ENCODE measurements around the gene PSTPIP1. TPM values are rescaled to one million over a fixed set of nuclear protein-coding genes. Genes with fewer than 3 reads are reported as not detected.

PSTPIP1 gene
- total and polyA plus RNA-seq, 2 experiments from 2014 or later: 0.80 to 3.7 TPM

DNA sequence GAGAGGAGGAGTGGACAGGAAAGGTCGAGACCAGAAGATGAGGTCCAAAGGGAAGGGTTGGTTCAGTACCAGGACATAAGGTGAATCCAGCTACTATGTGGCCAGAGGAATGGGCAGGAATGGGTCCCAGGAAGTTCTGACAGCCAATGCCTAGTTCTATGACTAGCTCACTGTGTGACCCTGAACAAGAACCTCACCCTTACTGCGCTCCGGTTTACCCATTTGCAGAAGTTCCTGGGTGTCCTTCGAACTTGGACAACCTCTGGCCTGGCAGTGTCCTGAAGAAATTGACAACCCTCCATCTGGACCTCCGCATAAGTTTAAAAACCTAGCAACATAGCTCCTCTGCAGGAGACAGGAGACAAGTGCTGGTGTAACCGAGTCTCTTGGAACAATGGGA lies 12.2 kb upstream of the PSTPIP1 start (continued):
- TF ChIP-seq, protein P1, sequence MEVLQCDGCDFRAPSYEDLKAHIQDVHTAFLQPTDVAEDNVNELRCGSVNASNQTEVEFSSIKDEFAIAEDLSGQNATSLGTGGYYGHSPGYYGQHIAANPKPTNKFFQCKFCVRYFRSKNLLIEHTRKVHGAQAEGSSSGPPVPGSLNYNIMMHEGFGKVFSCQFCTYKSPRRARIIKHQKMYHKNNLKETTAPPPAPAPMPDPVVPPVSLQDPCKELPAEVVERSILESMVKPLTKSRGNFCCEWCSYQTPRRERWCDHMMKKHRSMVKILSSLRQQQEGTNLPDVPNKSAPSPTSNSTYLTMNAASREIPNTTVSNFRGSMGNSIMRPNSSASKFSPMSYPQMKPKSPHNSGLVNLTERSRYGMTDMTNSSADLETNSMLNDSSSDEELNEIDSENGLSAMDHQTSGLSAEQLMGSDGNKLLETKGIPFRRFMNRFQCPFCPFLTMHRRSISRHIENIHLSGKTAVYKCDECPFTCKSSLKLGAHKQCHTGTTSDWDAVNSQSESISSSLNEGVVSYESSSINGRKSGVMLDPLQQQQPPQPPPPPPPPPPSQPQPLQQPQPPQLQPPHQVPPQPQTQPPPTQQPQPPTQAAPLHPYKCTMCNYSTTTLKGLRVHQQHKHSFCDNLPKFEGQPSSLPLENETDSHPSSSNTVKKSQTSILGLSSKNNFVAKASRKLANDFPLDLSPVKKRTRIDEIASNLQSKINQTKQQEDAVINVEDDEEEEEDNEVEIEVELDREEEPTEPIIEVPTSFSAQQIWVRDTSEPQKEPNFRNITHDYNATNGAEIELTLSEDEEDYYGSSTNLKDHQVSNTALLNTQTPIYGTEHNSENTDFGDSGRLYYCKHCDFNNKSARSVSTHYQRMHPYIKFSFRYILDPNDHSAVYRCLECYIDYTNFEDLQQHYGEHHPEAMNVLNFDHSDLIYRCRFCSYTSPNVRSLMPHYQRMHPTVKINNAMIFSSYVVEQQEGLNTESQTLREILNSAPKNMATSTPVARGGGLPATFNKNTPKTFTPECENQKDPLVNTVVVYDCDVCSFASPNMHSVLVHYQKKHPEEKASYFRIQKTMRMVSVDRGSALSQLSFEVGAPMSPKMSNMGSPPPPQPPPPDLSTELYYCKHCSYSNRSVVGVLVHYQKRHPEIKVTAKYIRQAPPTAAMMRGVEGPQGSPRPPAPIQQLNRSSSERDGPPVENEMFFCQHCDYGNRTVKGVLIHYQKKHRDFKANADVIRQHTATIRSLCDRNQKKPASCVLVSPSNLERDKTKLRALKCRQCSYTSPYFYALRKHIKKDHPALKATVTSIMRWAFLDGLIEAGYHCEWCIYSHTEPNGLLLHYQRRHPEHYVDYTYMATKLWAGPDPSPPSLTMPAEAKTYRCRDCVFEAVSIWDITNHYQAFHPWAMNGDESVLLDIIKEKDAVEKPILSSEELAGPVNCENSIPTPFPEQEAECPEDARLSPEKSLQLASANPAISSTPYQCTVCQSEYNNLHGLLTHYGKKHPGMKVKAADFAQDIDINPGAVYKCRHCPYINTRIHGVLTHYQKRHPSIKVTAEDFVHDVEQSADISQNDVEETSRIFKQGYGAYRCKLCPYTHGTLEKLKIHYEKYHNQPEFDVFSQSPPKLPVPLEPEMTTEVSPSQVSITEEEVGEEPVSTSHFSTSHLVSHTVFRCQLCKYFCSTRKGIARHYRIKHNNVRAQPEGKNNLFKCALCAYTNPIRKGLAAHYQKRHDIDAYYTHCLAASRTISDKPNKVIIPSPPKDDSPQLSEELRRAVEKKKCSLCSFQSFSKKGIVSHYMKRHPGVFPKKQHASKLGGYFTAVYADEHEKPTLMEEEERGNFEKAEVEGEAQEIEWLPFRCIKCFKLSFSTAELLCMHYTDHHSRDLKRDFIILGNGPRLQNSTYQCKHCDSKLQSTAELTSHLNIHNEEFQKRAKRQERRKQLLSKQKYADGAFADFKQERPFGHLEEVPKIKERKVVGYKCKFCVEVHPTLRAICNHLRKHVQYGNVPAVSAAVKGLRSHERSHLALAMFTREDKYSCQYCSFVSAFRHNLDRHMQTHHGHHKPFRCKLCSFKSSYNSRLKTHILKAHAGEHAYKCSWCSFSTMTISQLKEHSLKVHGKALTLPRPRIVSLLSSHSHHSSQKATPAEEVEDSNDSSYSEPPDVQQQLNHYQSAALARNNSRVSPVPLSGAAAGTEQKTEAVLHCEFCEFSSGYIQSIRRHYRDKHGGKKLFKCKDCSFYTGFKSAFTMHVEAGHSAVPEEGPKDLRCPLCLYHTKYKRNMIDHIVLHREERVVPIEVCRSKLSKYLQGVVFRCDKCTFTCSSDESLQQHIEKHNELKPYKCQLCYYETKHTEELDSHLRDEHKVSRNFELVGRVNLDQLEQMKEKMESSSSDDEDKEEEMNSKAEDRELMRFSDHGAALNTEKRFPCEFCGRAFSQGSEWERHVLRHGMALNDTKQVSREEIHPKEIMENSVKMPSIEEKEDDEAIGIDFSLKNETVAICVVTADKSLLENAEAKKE (CRISPR knock-in tag; IDR thresholded peaks at IDR 0.05): no peak
- no peak for TF ChIP-seq POLR2AphosphoS5 (IDR thresholded peaks at IDR 0.05; ENCODE audit: low read depth)
- no peak for TF ChIP-seq NANOG (IDR thresholded peaks at IDR 0.05; ENCODE audit: borderline replicate concordance)
- TF ChIP-seq, protein P2, sequence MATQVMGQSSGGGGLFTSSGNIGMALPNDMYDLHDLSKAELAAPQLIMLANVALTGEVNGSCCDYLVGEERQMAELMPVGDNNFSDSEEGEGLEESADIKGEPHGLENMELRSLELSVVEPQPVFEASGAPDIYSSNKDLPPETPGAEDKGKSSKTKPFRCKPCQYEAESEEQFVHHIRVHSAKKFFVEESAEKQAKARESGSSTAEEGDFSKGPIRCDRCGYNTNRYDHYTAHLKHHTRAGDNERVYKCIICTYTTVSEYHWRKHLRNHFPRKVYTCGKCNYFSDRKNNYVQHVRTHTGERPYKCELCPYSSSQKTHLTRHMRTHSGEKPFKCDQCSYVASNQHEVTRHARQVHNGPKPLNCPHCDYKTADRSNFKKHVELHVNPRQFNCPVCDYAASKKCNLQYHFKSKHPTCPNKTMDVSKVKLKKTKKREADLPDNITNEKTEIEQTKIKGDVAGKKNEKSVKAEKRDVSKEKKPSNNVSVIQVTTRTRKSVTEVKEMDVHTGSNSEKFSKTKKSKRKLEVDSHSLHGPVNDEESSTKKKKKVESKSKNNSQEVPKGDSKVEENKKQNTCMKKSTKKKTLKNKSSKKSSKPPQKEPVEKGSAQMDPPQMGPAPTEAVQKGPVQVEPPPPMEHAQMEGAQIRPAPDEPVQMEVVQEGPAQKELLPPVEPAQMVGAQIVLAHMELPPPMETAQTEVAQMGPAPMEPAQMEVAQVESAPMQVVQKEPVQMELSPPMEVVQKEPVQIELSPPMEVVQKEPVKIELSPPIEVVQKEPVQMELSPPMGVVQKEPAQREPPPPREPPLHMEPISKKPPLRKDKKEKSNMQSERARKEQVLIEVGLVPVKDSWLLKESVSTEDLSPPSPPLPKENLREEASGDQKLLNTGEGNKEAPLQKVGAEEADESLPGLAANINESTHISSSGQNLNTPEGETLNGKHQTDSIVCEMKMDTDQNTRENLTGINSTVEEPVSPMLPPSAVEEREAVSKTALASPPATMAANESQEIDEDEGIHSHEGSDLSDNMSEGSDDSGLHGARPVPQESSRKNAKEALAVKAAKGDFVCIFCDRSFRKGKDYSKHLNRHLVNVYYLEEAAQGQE (IDR thresholded peaks at IDR 0.05; ENCODE audit: unreplicated experiment): no peak
- no peak for TF ChIP-seq EZH2phosphoT487 (IDR thresholded peaks at IDR 0.05; ENCODE audit: unreplicated experiment)
